HG02798 (cell line): Measurements from ENCODE around the gene LHFPL3.

Experiments used
- ATAC-seq: cut with Tn5 transposase; IDR thresholded peaks from one replicate; pipeline ENCODE4 v1.9.1; 2021; ENCODE audit warnings: mild to moderate bottlenecking; ENCODE audit not compliant: unreplicated experiment, poor library complexity

LHFPL3 gene

DNA sequence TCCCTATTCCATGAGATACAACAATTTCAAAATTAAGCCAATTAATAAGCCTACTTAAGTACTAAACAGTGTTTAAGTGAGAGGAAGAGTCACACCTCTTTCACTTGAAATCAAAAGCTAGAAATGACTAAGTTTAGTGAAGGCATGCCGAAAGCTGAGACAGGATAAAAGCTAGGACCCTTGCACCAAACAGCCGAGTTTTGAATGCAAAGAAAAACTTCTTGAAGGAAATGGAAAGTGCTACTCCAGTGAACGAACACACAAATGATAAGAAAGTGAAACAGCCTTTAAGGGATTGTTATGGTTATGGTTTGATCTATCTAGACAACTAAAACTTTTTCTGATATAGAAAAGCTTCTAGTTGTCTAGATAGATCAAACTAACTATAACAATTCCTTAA is 550.2 kb downstream of the LHFPL3 start:
- ATAC-seq: peak; percentile 88

DNA sequence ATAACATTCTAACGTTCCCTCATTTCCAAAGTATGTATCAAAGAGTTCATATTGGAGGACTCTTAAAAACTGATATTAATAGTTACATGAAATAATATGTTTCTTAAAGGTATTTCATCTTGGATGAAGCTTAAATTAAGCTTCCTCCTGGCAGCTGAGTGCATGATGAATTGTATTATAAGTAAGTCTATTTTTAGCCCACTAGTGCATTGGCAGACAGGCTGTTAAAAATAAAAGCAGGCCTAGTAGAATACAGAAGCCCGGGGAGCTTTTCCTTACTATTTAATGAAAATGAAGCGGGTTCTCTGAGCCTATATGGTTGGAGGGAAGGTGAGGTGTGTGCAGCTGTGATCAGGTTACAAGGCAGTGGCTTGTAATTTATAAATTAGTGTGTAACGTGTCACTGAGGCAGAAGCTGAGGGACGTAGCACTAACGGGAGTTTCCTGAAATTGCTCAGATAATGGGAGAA is 554.9 kb downstream of the LHFPL3 start:
- peak; percentile 6 for ATAC-seq

DNA sequence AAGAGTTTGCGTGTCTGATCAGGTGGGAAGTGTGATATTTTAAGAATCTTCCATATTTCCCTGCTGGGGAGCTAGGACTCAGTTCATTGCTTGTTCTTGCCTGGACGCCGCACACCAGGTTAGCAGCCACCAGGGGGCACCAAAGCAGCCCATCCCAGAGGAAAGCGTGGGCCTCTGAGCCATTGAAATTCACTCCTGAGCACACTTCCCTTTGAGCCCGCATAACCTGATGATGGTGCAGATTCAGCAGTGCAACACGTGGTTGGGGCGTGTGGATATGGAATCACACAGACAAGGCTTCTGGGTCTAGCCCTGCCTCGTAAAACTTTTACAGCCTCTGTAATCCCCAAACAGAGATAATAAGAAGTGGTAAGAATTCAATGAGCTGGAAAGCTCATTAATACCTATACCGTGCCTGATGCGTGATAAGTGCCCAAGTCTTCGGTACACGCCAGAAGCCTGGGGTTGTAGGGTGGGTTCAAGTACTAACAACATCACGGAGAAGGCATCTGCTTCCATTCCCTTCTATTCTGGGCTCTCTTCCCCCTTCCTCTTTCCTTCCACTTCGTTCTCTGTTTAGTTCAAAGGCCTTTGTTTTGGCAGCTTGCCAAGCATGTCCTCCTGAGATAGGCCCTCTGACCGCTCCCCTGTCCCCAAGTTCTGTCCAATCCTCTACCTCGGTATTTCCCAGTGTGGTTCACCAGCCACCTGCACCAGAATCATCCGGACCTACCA is 555.5 kb downstream of the LHFPL3 start:
- peak; percentile 87 for ATAC-seq

DNA sequence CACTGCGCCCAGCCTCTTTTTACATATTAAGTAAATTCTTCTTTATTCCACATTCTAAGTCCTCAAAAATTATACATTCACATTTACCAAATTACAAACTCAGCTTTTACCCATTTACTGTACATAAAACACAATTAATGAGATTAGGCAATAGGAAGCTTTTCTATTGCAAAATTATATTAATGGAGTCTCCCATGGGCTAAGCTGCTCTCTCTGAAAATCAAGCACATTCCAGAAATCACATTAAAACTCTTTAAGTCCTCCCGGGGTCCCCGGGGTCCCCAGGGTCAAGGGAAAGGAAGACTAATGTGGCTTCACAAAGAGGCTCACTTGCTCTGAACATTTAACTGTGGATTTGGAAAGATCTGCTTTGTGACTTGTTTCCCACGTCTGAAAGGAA is 558.2 kb downstream of the LHFPL3 start:
- ATAC-seq: no peak

DNA sequence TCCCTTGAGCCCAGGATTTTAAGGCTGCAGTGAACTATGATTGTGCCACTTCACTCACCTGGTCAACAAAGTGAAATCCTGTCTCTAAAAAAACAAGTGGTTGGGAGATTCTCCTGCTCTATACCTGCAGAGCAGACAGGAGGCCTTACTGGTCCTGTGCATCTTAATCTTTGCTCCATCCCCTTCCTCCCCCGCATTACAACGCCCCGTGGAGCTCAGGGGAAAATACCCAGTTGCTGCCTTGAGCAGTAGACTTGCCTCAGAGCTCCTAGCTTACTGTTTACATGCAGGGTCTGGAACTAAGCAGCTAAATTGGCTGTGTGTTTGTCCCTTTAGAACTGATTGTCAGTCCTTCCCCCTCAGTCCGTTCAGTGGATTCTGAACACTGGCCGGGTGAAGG is 561.8 kb downstream of the LHFPL3 start:
- no peak for ATAC-seq

DNA sequence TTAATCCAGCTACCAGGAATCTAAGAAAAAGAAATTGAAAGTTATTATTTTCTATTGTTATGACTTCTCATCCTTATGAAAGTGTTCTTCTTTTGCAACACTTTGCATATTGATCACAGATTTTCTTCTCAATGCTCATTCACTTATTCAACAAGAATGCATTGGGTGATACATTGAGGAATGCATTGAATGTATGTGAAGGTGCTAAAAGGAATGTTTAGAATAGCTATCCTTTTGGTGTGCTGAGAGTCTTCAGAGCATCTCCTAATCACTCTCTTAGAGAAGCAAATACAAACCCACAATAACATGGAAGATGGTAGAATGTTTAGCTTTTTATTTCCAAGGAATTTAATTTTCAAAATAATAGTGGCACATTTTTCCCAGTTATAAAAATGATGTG is 563.5 kb downstream of the LHFPL3 start:
- no peak for ATAC-seq

DNA sequence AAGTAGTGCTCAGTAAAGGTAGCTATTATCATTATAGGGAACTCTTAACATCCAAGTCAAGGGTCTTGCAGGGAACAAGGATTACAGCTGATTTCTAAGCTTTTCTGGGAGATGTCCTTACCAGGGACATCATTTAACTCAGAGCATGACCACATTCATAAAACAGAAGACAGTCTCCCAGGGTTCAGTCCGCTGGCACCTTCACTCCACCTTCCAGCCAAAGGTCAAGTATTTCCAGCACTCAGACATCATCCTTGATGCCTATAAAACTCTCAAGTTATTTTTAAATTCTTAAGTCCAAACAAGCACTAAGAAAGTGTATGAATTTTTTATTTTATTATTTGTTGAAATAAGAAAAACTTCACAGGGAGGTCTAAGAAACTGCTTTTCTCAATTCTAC is 565.9 kb downstream of the LHFPL3 start:
- no peak for ATAC-seq

DNA sequence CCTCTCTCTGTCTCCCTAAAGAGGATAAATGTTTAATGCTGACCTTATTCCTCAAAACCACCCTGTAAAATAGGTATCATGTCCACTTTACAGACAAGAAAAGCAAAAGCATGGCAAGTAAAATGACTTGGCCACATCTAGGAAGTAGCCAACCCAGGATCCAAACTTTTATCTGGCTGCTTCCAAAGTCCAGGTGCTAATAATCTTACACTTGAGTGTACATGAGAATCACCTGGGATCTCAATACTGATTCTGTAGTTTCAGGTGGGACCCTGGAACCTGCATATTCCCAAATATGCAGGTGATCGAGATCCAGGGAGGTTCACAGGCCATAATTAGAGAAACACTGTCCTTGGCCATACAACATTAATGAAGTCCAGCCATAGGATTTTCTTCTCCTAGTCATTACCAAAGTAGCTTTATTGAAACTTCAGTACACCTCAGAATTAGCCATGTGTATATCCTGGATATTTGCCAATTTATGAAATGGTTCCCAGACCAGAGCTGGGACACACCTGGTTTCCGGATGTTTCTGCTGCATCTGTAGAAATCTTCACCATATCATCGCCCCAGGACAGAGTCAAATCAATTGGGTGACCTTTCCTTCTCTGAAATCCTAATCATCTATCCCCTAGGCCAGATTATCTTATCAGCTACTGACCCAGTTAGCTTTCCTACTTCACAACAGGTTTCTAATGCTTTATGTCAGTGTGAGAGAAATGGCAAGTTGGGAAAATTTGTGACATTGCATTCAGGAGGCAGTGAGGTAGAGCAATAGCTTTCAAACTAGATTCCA is 566.5 kb downstream of the LHFPL3 start:
- no peak for ATAC-seq

DNA sequence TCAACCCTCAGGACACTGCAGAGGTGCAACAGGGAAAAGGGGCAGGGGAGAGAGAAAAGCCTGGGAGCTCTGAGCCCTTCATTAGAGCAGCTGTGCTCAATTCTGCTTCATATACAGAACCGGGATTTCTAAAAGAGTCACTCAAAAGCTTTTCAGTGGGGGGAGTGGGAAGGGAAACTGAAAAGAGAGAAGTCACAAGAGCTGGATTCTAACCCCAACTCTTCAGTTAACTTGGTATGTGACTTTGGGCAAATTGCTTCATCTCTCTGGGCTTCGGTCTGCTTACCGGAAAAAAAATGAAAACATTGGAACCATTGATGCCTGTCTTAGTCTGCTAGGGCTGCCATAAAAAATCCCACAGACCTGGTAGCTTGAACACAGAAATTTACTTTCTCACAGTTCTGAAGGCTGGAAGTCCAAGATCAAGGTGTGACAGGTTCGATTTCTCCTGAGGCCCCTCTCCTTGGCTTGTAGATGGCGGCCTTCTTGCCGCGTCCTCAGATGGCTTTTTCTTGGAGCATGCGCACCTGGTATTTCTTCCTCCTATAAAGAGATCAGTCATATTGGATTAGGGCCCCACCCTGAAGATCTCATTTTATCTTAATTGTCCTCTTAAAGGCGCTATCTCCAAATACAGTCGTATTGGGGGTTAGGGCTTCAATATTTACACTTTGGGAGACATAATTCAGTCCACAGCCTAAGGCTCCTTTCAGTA is 567.3 kb downstream of the LHFPL3 start:
- peak; percentile 44 for ATAC-seq

DNA sequence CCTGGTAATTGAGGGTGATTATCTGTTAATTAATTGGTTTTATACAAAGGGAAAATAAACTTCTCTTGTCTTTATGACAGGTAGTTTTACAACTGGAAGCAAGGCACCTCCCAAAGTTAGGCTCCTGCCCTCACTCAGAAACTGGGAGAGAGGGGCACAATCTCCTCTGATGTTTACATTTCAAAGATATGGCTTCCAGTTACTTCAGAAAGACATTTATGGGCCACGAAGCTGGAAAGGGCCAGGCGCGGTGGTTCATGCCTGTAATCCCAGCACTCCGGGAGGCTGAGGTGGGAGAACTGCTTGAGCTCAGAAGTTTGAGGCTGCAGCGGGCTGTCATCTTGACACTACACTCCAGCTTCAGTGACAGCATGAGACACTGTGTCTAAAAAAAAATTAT is 570.0 kb downstream of the LHFPL3 start:
- ATAC-seq: no peak

DNA sequence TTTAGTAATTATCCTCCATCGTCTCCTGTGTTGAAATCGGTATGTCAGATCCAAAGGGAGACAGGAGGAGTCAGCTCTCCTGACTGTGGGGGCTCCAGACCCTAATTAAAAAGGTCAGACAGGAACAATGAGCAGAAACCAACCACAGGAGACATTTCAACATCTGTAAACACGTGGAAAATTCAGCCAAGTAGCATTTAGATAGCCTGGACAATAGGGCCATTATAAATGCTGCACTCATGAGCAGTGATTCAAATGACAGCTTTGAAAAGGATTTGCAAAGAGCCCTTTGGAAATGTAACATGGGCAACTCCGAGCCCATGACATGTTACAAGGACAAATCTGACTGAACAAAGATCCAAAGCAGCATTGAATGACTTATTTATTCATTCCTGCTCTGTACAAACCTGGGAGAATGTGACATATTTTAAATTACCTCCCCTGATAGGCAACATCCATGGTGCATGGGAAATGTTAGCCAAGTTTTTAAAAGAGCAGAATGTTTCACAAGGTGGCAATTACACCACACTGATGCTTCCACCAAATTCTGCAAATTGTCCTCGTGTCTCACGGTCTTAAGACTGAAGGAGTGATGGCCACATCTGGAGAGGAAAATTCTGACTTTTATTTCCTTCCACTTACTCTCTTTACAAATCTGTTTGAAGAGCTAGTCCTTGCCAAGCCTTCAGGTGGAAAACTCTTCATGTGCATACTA is 572.3 kb downstream of the LHFPL3 start:
- no peak for ATAC-seq

DNA sequence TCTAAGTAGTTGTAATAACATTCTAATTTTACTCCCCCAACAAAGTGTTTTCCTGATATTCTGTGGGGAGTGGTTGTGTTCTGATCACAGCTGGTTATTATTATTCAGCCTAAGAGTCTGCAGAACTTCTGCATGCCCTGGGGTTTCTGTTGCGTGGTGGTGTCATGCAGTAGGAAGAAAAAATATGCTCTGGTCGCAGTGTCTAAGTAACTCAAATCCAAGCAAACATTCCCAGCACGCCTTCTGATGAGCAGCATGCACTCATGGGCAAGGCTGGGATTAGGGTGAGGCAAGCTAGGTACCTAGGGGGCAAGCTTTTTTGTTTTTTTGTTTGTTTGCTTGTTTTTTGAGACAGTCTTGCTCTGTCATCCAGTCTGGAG is 572.8 kb downstream of the LHFPL3 start:
- ATAC-seq: no peak

DNA sequence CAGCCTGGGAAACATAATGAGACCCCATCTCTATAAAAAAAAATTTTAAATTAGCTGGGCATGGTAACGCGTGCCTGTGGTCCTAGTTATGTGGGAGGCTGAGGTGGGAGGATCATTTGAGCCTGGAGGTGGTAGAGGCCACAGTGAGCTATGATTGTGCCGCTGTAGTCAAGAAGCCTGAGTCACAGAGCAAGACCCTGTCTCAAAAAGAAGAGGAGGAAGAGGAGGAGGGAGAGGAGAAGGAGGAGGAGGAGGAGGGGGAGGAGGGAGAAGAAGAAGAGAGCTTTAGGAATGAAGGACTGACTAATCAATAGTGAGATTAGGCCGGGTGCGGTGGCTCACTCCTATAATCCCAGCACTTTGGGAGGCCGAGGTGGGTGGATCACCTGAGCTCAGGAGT is 573.8 kb downstream of the LHFPL3 start:
- no peak for ATAC-seq

DNA sequence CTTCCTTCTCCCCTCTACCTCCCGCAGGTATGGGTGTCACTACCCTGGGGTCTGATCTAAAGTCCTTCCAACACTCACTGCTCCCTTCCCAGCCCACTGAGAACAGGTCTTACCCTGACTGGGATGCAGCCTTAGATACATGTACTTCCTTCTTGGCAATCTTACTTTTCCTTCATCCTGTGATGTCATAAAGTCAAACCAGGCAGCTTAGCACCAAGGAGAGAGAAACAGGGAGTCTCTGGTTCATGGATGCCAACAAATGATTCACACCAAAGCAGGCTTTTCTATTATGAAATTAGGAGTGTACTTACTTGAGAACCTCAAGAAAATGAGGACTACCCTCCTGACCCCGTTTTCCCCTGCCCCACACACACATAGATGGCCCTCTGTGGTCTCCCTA is 574.6 kb downstream of the LHFPL3 start:
- no peak for ATAC-seq

DNA sequence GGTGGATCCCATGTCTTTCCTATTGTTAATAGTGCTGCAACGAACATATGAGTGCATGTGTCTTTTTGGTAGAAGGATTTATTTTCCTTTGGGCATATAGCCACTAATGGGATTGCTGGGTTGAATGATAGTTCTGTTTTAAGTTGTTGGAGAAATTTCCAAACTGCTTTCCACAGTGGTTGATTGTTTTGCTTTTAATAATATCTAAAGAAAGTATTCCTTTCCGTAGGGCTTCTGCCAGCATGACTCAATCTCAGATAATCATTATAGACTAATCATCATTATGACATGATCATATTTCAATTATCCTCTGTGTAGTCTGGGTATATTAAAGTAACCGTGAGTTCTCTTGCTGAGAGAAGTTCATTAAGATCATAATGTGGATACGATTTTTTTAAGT is 575.4 kb downstream of the LHFPL3 start:
- ATAC-seq: no peak

DNA sequence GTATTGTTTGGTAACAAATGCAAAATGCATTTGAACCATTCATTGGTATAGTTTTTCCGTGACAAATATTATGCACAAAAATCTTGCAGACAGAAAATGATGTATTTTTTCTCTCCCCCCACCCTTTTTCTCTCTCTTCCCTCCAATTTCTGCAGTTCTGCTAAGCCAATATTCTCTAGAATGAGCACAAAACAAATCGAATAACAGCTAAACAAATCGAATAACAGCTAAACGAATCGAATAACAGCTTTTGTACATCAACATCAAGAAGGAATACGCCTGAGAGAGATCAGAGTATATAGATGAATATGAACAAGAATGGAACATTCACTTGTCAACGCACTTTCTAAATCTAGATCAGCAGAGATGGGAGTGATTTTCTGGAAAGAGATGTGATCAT is 577.6 kb downstream of the LHFPL3 start:
- no peak for ATAC-seq

DNA sequence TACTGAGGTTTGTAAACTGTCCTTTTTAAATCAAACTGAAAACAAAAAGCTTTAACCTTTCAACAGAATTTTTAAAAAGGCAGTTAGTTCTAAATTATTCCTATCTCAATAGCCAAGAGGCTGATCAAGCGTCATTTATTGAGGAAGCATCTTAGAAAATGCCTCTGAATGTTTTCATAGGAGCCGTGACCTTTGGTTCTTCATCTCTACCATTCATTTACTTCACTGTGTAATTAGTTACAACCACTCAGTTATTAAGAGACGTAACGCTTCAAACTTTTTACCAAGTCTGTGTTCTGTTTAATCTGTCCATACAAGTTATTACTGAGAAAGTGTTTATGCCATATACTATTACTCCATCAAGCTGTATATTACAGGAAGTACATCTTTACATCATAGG is 578.2 kb downstream of the LHFPL3 start:
- ATAC-seq: no peak

DNA sequence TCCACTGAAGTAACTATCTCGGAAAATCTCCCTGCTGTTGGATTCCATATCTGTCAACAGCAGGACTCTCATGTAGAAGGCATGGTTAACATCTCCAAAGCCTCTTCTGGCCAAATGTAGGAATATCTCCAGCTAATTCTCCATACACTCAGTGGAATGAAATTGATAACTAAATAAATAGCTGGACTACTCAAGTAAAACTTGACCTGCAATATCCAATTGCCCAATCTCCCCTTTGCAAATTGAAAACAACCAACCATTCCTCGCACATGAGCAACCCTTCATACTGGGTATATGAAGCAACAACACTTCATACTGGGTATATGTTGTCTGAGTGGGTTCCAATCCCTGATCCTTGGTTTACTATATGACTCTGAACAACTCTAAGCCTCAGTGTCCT is 580.2 kb downstream of the LHFPL3 start:
- ATAC-seq: no peak

DNA sequence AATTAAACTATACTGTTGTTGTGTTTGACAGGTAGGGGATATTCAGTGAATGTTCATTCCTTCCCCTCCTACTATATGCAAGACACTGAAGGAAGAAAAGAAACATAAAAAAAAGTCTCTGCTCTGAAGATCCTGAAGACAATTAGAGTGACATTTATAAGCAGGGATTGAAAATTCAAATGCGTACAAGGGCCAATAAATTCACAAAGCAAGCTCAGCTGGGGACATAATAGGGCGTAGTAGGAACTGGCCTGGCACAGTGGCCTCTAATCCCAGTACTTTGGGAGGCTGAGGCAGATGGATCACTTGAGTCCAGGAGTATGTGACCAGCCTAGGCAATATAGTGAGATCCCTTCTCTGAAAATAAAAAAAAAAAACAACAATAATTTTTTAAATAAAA is 580.7 kb downstream of the LHFPL3 start:
- ATAC-seq: no peak

DNA sequence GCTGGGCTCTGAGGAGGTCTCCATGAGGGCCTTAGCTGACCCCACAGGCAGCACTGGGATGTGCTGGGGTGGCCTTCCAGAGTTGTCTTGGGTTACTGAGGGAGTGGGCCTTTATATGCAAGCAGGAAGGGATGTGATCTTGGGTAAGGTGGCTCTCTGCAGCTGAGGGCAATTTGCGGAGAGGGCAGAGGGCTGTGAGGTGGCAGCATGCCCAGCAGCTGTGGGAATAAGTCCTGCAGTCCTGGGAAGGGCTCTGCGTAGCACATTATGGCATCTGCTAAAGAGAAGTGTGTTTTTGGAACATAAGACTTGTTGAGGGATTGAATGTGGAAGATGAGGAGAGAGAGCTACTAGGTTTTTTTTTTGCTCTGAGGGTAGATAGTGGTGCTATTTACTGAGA is 586.0 kb downstream of the LHFPL3 start:
- ATAC-seq: no peak

DNA sequence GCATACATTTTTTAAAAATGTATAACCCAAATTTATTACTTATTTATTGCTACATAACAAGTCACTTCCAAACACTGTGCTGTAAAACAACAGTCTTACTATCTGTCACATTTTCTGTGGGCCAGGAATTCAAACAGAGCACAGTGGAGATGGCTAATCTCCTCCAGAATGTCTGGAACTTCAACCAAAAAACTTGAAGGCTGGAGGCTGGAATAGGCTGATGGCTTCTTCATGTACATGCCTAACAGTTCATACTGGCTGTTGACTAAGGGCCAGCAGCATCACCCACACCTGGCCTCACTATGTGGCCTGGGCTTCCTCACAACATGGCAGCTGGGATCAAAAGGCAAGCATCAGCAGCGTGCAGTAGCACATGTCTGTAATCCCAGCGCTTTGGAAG is 593.2 kb downstream of the LHFPL3 start:
- no peak for ATAC-seq
